Fibroblast of skin of right quadriceps (primary cell): ENCODE data around the gene ZNF354B.

Source experiments
- DNase-seq: peaks from one replicate; pipeline ENCODE4 v3.0.0-alpha.2; 2013

Gene ZNF354B

DNA sequence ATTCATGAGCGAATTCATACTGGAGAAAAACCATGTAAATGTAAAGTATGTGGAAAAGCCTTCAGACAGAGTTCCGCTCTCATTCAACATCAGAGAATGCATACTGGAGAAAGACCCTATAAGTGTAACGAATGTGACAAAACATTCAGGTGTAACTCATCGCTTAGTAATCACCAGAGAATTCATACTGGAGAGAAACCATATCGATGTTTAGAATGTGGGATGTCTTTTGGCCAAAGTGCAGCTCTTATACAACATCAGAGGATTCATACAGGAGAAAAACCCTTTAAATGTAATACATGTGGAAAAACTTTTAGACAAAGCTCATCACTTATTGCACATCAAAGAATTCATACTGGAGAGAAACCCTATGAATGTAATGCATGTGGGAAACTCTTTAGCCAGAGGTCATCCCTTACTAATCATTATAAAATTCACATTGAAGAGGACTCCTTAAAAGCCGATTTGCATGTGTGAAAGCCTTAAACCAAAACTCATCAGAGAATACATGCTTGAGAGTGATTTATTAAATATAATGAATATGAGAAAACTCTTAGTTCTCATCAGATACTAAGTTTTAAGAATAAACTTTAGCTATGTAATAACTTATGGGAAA, 24.2 kb downstream of the ZNF354B start:
- DNase-seq, result no peak

GRCh38 chr5:178895615-178896571, 36.1 kb downstream of the ZNF354B start, which contains the start of gene ZFP2:
TSS of gene ZFP2 (plus strand) at chr5:178895913. CDS start at chr5:178931314, 35,401 bp downstream.
- DNase-seq, result peak; percentile 45

DNA sequence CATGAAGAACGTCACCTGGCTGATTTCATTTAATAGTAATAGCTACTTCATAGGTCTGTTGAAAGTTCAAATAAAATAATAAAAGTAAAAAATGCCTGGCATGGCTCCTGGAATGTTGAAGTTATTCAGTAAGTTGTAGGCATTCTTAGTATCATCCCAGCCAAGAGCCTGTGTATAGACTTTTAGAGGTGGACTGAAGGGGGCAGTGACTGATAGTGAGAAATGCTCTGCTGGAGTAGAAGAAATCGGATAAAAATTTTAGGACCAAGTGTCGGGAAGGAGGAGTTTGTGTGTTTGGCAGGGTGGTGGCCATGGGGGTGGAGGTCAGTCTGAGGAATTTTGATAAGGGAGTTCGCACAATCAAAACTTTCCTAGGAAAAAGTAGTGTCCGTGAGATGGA, 39.5 kb downstream of the ZNF354B start:
- DNase-seq, result no peak

DNA sequence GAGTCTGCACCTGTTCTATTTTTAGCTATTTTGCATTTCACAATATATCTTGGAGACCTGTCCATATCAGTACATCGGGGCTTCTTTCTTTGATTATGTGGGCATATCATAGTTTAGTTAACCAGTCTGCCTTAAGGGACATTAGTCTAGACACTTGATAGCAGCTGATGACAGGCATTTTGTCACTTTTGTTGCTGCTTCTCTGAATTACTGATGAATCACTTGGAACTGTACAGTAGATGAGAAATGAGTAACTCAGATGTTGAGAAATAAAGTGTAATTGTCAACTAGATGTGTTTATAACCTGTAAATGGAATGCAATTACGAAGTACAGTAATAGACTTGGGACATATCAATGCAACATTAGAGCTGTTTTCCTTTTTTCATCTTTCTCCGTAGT, 43.1 kb downstream of the ZNF354B start:
- no peak for DNase-seq

- DNase-seq, result no peak
Observed at GRCh38 chr5:178931846-178932760, 72.3 kb downstream of the ZNF354B start.
